ENCODE results near the gene PUS7L.
A peak's percentile ranks its signal among the peaks of the same experiment; 100 is the strongest.

Gene PUS7L, protein sequence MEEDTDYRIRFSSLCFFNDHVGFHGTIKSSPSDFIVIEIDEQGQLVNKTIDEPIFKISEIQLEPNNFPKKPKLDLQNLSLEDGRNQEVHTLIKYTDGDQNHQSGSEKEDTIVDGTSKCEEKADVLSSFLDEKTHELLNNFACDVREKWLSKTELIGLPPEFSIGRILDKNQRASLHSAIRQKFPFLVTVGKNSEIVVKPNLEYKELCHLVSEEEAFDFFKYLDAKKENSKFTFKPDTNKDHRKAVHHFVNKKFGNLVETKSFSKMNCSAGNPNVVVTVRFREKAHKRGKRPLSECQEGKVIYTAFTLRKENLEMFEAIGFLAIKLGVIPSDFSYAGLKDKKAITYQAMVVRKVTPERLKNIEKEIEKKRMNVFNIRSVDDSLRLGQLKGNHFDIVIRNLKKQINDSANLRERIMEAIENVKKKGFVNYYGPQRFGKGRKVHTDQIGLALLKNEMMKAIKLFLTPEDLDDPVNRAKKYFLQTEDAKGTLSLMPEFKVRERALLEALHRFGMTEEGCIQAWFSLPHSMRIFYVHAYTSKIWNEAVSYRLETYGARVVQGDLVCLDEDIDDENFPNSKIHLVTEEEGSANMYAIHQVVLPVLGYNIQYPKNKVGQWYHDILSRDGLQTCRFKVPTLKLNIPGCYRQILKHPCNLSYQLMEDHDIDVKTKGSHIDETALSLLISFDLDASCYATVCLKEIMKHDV

GRCh38 chr12:43758728-43759563 lies at the start of gene PUS7L, which contains the start of gene IRAK4:
Gene PUS7L (minus strand): TSS chr12:43758790. CDS start chr12:43755245, 3,545 bp downstream.
Gene IRAK4 (plus strand): TSS chr12:43758951. CDS start chr12:43768112, 9,161 bp downstream.
- H3K4me3 ChIP-seq (replicated peaks; ENCODE audit: low read depth, low read length) = peak within 1 kb of the TSS; percentile 83
- no peaks in the 10 kb centered on the region for H3K36me3 ChIP-seq (ENCODE audit: control insufficient read depth, insufficient read depth, low read length)
- DNase-seq (ENCODE audit: extremely low read depth, insufficient read length) = peak; percentile 99
- peak; percentile 61 for TF ChIP-seq CTCF (IDR thresholded peaks at IDR 0.05; ENCODE audit: insufficient read depth, low read length, poor library complexity, severe bottlenecking)
- H3K27me3 ChIP-seq (replicated peaks; ENCODE audit: control insufficient read depth, insufficient read depth, low read length) = no peaks in the 10 kb centered on the region

- no peak for TF ChIP-seq CTCF (IDR thresholded peaks at IDR 0.05; ENCODE audit: insufficient read depth, low read length, poor library complexity, severe bottlenecking)
- H3K4me3 ChIP-seq (replicated peaks; ENCODE audit: low read depth, low read length) = no peak overlapping the region
Observed at GRCh38 chr12:43807386-43807785, 48.8 kb upstream of the PUS7L start.

GRCh38 chr12:43806737-43807072 lies 48.1 kb upstream of the PUS7L start:
- DNase-seq (ENCODE audit: extremely low read depth, insufficient read length) = no peak
- no peak for TF ChIP-seq CTCF (IDR thresholded peaks at IDR 0.05; ENCODE audit: insufficient read depth, low read length, poor library complexity, severe bottlenecking)

More at GRCh38 chr12:43807386-43807785, 48.8 kb upstream of the PUS7L start:
- H3K27me3 ChIP-seq (replicated peaks; ENCODE audit: control insufficient read depth, insufficient read depth, low read length) = no peaks in the 10 kb centered on the region
- H3K36me3 ChIP-seq (ENCODE audit: control insufficient read depth, insufficient read depth, low read length) = no peaks in the 10 kb centered on the region
- DNase-seq (ENCODE audit: extremely low read depth, insufficient read length) = no peak

DNA sequence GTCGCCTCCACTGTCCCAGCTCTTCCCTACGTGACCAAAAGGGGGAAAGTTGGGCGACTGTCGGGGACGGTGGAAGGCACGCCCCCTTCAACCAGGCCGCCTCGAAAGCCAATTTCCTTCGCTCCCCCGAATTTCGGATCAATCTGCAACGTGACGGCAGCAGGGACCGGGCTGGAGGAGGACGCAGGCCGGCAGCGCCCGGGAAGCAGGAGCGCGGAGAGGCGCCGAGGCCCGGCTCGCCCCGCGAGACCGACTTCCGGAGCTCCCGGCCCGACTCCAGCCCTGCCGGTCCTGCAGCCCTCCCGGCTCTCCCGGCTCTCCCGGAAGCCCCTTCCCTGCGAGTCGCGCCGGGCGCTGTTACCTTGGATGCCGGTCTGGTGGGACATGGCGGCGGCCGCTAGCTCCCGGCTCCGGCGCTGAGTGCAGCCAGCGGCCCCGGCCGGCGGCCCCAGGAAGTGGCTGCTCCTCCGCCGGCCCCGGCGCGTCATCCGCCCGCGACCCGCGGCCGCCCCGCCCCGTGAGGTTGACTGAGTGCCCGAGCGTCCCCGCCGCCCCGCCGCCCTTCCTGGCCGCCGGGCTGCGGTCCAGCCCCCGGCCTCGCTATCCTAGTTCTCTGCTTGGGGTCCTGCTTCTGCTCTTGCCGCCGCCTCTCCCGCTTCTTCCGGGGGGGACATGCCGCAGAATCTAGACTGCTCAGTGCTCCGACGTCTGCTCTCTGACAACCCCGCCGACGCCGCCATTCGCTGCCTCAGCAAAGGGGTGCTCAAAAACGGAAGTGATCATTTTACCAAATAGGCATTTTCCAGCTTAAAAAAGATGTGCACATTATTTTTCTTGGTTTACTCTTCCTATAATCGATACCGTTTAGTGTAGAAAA lies 47.5 kb upstream of the PUS7L start, which contains the start of gene TWF1:
TWF1 (minus strand) TSS at position 458 of the 877 bp plus-strand sequence; CDS start at position 386, 72 bp downstream.
- H3K27me3 ChIP-seq (replicated peaks; ENCODE audit: control insufficient read depth, insufficient read depth, low read length) = no peaks in the 10 kb centered on the region
- TF ChIP-seq CTCF (IDR thresholded peaks at IDR 0.05; ENCODE audit: insufficient read depth, low read length, poor library complexity, severe bottlenecking) = peak; percentile 25
- peak within 1 kb of the TSS; percentile 99 for H3K4me3 ChIP-seq (replicated peaks; ENCODE audit: low read depth, low read length)
- H3K36me3 ChIP-seq (ENCODE audit: control insufficient read depth, insufficient read depth, low read length) = no peaks in the 10 kb centered on the region
- DNase-seq (ENCODE audit: extremely low read depth, insufficient read length) = peak; percentile 92

More at GRCh38 chr12:43806737-43807072, 48.1 kb upstream of the PUS7L start:
- H3K27me3 ChIP-seq (replicated peaks; ENCODE audit: control insufficient read depth, insufficient read depth, low read length) = no peaks in the 10 kb centered on the region
- peak overlapping the region; percentile 99 for H3K4me3 ChIP-seq (replicated peaks; ENCODE audit: low read depth, low read length)
- no peaks in the 10 kb centered on the region for H3K36me3 ChIP-seq (ENCODE audit: control insufficient read depth, insufficient read depth, low read length)
